Stimulated activated CD4-positive, alpha-beta T cell treated with anti-CD3 and anti-CD28 coated beads, Interleukin-12 subunit alpha, Interleukin-12 subunit beta, amount 100 ng/mL, for 24 hours (primary cell): ENCODE data around the gene SLC35E1.
A peak's percentile ranks its signal among the peaks of the same experiment; 100 is the strongest.
"Not testable (repeated sequence)": the region's sequence is repeated elsewhere in the genome, so short reads cannot be mapped to it uniquely, and the experiment has no call there.

Experiments
- DNase-seq, 2 experiments: peaks; one replicate each; pipeline ENCODE4 v3.0.0-alpha.2; 2020; ENCODE audit warnings: low read depth in 2 of 2

Gene SLC35E1

DNA sequence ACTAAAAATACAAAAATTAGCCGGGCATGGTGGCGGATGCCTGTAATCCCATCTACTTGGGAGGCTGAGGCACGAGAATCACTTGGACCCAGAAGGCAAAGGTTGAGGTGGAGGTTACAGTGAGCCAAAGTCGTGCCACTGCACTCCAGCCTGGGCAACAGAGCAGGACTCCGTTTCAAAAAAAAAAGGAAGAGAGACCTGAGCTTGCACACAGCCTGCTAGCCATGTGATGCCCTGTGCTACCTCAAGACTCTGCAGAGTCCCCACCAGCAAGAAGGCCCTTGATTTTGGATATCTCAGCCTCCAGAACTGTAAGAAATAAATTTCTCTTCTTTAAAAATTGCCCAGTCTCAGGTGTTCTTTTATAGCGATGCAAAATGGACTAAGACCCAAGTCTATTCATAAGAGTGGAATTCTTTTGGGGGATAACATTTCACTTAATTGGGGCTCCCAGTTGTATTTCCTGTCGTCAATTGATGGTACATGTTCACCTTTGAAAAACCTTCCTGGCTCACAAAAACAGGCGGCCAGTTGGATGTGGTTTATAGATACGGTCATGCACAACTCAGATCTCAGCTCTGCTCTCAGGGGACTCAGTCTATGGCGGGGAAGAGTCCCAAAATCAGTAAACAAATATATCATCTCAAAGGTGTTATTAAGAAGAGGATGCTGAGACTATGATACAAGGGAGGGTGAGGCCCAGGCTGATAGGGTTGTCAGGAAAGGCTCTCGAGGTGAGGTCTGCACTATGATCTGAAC, 27.6 kb downstream of the SLC35E1 start:
- no peak for DNase-seq

DNA sequence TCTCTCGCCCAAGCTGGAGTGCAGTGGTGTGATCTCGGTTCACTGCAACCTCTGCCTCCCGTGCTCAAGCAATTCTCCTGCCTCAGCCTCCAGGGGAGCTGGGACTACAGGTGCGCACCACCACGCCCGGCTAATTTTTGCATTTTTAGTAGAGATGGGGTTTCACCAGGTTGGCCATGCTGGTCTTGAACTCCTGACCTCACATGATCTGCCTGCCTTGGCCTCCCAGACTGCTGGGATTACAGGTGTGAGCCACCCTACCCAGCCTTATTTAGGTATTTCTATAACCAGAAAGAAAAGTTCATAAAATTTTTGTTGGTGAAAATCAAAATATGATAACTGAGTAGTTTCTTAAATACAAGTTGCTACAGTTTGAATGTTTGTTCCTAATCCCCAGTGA, 28.5 kb downstream of the SLC35E1 start:
- not testable (repeated sequence) for DNase-seq

DNA sequence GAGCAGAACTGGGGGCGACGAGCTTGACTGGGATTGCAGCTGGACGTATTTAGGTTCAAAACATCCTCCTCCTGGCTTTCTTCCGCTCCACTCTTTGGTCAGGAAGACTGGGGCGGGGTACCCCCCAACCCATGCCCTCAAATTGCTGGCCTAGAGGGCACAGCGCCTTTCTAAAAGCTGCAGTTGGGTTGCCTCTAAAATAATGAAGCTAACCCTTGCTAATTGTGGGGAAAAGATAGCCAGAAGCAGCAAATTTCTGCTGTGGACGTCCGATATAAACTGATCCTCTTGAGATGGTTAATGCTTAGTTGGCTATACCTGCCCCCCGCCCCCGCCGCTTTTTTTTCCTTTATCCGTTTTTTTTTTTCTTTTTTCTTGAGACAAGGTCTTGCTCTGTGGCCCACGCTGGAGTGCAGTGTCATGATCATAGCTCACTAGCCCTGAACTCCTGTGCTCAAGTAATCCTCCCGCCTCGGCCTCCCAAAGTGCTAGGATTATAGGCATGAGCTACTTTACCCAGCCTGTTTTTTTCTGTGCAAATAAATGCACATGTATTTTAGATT, 29.2 kb downstream of the SLC35E1 start:
- DNase-seq: no peak

DNA sequence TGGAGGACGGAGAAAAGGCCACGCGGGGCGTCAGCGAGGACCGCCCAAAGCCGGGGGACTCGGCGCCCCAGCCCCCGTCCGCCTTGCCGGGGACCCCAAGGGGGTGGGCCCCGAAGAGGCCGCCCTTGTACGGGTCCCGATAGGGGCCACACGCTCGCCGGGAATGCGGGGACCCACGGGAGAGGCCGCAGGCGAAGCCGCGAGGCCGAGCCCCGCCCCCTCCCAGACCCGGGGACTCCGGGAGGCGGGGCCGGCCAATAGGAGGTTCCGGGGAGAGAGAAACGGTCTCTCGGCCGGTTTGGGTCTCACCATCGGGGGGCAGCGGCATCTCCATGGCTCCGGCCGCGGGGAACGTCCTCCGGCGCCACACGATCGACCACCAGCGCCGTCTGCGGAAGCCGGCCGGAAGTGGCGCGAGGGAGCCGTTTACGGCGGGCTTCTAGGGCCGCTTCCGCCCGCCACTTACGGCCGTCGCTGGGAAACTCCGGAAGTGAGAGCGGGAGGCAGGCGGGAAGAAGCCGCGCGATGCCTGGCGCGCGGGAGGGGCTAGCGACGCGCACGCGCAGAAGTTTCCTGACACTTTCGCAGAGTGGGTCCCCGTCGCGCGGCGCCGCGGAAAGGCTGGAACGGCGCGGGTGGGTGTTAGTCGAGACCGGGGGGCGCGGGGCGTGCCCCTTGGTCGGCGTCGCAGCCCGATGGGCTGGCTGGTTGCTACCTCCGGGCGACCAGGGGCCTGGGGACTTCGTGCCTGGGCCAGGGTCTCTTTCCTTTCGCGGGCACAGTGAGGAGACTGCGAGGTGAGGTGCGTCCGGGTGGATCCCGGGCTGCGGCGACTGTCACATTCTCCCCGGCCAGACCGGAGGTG, 29.9 kb downstream of the SLC35E1 start, which contains the start of gene CHERP:
TSS of gene CHERP (minus strand) at position 393 of the 865 bp plus-strand sequence. CDS start at position 334, 59 bp downstream.
- peak; percentile 90 to 91 for DNase-seq

DNA sequence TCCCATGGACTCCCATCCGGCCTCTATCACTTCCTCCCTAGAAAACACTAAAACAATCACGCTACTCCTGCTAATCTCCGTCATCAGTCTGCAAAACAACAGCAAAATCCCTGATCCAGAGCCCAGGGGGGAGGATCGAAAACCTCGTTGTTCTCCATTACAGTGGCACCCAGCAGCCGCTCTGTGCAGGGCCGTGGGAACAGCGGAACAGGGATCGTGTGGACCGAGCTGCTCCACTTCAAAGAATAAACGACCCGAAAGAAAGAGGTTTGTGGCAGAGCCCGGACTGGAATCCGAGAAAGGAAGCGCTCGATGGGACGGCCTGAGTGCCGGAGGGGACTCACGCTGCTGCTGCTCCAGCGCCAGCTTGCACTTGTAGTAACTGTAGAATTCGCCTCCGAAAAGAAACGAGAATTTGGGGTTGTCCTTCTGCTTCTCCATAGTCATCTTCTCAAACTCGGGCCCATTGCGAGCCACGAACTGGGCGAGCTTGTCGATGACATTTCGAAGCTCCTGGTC, 30.6 kb downstream of the SLC35E1 start:
- no peak for DNase-seq

DNA sequence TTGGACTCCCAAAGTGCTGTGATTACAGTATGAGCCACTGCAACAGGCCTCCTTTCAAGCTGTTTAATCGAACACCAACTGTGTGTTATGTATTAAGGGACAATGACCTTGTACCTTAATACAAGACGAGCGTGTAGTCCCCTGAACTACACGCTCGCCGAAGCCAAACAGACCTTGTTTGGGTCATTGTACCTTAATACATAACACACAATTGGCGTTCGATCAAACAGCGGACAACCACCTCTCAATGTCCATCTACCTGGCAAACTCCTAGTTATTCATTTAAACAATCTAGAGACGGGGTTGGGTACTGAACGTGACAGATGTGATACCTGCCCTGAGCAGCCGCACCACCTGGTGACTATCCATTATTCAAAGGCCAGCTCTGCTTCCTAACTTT, 31.3 kb downstream of the SLC35E1 start:
- no peak for DNase-seq

DNA sequence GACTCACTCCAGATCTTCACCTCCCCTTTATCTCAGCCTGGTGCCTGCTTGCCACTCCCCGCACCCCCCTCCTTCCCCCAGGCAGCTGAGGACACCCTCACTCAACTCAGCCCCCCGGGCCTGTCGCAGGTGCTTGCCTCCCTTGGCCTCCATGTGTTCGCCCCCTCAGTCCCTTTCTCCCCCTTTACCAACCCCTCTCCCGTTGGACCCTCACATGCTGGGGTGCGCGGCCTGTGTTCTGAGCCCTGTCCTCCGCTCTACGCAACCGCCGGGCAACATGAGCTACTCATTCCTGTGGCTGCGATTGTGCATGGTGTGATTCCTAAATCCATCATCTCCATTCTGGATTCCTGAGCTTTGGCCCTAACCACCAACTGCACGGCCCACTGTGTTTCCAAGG, 35.1 kb downstream of the SLC35E1 start:
- no peak for DNase-seq

DNA sequence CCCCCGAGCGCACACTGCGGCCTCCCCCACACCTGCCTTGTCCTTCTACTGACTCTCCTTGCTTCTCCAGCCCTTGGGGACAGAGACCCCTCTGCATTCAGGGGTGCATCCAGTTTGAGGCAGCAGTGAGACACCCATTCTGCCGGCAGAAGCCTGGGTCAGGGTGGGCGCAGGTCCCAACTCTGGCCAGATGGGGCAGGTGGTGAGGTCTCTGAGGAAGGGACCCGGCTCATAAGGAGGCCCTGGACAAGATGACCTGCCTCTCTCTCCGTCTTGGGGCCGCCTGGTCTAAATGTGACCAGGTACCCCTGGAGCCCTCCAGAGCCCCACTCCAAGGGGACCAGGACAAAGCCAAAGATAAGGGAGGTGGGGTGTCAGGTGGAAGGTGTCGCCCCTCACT, 36.1 kb downstream of the SLC35E1 start:
- DNase-seq: no peak

DNA sequence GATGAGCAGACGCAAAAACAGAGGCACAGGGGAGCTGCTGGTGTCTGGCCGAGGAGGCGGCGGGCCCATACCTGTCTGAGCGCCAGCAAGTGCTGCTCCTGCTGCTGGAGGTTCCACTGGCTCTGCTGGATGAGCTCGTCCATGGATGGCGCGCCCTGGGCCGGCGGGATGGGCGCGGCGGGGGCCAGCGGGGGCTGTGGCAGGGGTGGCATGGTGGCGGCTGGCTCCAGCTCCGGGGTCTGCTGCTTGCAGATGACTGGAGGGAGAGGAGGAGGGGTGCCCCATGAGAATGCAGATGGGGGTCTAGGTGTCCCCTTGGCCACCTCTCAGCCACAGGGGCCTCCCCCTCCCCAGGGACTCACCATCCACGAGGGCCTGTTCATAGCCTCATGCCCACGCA, 36.8 kb downstream of the SLC35E1 start:
- no peak for DNase-seq

DNA sequence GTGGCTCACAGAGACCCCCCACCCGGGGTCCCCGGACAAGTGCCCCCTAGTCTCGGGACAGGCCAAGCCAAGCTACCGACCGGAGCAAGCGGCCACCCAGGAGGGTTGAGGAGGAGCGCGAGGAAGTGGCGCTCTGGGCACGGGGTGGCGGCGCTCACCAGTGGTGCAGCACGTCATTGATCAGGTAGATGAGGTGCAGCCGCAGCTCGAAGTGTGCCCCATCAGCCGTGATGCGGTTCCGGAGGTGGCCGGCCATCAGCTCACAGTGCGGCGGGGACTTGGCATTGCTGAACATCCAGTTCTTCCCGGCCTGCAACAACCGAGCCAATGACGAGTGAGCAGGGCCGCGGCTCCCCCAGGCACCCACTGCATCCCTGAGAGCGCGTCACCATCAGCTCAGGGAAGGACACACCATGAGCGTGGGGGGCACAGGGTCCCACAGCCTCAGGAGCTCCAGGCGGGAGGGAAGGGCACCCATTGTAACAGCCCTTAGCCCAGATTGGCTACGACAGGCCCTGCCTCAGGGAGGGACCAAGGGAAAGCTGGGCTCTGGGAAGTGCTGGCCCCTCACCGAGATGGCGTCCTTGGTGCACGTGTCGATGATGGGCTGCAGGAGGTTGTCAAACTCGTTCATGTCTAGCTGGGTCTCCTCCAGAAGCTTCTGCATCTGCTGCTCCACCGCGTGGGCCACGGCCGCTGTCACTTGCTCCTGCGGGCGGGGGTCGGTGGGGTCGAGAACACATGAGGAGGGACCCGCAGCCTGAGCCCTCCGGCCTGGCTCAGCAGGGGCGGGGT, 39.6 kb downstream of the SLC35E1 start:
- DNase-seq: no peak

DNA sequence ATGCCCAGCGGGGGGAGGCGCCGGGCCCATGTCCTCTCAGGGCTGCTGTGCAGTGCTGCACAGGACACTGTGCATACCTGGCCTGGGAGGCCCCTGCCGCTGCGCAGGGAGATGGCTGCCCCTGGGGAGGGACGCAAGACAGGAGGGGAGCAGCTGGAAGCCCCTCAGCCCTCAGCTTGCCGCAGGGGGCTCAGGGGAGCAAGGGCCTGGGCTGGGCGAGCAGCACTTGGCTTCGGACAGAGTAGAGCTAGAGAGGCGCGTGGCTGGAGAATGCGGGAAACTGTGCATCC, 40.9 kb downstream of the SLC35E1 start:
- no peak for DNase-seq

DNA sequence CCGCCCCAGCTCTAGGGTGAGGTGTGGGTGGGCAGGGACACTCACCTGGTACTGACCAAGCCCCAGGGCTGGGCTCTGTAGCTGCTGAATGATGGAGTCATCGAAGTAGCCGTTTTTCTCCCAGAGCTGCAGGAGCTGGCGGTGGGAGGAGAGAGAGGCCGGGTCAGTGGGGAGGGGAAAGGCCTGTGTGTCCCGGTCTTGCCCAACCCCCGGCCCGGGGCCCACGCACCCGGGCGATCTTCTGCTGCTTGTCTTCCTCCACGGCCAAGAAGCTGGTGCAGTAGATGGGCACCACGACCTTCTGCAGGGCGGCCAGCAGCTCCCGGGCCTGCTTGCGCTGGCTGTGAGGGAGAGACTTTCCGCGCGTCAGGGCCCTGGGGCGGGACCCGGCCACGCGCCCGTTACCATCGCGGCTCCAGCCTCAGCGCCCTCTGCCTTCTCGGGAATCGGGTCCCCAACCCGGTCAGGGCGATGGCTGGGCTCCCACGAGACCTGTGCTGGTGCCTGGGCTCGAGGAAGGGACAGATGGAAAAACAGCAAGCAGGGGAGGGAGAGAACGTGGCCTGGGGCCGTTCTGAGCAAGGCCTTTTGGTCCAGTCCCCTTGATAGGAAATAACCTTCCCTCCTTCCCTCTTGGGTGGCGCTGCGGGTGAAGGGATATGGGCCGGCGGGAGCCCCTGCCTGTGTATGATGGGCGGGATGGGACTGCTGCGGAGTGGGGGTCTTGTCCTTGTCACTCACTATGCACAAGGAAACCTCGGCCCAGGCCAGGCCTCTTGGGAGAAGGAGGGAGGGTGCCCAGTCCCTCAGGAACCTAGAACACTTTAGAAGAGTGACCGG, 41.5 kb downstream of the SLC35E1 start:
- DNase-seq: no peak

DNA sequence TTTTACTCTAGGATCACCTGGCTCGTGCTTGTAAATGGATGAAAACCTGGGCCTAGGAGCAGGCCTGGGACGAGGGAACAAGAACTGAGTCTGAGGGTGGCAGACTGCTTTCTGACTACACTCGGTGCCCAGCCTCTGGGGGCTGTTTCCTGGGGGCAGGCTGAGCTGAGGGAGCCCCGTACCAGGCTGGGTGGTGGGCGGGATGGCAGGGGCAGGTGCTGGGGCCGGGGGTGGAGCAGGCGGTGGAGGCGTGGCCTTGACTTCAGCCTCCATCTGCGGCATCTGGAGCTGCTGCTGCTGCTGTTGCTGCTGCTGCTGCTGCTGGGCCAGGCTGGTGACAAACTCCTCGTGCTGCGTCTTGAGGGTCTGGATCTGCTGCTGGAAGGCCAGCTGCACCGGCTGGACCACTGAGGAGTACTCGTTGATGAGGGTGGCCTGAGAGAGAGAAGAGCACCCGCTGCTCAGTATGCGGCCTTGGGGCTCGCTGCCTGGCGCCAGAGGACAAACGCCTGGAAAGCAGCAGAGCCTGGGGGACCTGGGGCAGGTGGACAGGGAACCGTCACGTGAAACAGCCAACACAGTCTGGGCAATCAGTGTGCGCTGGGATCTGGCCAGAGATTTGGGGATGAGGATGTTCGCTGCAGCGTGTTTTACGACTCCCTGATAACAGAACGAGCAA, 42.6 kb downstream of the SLC35E1 start:
- DNase-seq: no peak

DNA sequence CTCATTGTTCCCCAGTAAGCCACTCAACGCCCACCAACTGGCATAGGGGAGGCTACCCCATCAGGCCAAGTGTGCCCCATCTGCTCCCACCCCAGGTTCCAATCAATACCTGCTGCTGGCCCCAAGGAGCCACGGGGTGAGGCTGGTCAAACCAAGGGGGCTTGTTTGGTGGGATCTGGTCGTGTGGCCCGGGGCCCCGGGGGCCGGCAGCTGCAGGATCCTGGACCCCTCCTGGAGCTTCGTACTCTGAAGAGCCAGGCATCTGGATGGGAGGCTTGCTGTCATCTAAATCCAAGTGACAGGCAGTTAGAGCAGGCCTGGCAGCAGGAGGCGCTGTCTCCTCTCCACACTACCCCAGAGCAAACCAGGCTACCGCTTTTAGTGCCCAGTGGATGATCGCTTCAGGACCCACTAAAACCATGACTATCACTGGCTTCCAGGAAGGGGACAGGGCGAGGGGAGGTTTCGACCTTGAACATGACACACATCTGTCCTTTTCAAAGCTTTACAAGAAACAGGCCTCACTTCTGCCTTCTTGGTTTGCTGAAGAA, 44.2 kb downstream of the SLC35E1 start:
- DNase-seq: no peak

DNA sequence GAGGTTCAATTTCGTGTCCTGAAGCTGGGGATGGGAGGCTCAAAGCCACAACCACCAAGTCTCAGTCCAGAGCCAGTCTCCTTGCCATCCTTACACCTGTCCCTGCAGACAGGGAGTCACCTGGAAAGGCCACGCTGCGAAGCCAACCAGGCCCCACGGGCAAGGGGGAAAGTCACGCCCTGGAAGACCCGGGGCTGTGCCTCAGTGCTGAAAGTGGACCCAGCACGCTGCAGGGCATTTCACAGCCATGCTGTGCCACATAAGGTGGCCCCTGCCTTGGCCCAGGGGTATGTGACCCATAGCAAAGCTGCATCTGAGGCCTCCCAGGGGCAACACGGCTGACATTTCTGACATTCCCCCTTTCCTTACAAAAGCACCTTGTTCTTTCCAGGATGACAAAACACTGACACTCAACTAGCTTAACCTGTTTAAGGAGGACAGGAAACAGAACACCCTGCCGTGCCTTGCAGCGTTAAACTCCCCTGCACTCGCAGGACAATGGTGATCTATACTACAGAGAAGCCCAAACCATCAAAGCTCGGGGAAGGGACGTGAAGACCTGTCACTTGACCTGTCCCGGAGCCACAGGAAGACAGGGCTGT, 44.8 kb downstream of the SLC35E1 start:
- DNase-seq: no peak

DNA sequence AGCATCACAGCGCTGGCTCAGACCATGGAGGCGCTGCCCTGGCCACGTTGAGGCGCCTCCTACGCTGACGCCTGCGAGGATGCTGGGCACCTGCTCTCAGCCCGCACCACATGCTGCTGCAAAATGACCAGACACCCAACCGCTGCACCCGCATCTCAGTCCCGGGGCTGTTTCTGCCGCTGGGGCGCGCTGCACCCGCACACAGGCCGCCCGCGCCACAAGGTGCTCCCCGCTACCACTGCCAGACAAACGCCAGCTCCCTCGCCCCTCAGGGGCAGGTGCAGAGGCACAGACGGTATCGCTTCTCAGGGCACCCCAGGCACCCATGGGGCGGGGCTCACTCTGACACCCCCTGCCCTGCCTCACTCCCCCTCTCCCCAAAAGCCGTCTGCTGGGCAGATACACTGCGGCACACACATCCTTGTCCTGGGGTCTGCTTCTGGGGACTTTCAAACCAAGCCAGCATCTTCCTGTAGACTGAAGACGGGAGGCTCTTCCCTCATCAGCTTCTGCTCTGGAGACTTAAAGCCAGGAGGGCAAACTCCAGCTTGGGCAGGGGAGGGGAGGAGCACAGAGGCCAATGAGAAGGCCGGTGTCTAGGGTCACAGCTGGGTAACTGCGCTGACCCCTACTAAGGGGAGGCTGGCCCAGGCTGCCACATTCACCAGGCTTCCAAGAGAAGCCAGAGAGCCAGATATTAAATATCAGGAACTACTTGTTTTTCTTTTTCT, 46.3 kb downstream of the SLC35E1 start:
- DNase-seq: no peak

DNA sequence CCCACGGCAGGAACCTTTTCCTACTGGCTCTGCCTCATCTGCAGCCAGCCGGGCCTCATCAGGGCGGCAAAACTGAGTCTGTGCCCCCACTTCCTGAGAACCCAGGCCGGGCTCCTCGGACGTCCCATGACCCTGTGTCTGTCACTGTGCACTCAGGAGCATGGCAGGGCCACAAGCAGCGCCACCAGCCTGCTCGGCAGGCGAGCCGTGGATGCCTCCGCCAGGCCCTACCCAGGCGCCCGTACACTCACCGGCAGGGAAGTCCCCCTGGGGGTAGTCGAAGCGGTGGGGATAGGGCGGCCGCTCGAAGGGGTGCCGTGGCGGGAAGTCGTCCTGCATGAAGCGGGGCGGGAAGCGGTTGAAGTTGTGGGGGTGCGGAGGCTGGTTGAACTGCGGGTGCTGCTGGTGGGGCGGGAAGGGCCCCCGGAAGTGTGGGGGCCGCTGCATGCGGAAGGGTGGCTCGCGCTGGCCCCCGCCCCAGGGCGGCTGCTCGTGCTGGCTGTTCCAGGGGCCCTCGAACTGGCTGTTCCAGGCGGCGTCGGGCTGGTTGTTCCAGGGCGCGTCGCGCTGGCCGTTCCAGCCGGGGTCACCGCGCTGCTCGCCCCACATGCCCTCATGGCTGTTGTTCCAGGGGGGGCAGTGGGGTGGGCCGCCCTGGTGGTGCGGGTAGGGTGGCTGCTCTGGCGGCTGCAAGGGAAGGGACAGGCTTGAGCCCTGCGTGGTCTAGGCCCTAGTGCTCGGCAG, 47.1 kb downstream of the SLC35E1 start:
- DNase-seq: no peak
